GM21717 (cell line): ENCODE data around the gene DAPP1.
A peak's percentile ranks its signal among the peaks of the same experiment; 100 is the strongest.
"Not testable (repeated sequence)": the region's sequence is repeated elsewhere in the genome, so short reads cannot be mapped to it uniquely, and the experiment has no call there.

Experiments
- ATAC-seq: cut with Tn5 transposase; IDR thresholded peaks from one replicate; pipeline ENCODE4 v1.9.1; 2021; ENCODE audit warnings: mild to moderate bottlenecking, moderate library complexity; ENCODE audit not compliant: unreplicated experiment

The DAPP1 gene

DNA sequence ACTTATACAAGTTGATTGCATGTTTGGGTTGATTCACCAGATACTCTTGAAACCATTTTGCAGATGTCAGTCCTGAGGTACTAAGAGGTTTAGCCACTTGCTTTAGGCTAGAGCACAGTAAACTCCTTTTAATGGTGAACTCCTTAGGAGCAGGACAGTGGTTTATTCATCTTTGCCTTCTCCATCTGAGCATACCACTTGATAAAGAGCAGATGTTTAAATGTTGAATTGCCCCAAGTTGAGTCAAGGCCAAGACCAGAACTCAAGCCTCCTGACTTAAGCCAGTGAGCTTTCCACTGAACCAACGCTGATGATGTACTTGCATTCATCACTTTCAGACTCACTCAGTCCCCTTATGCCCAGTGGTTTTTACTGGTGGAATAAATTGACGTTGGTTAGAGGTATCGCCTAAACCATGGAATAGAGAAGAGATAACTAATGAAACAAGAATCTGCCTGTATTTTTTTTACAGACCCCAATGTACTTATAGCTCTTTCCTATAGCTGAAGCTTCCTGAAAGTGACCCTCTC lies 7.5 kb downstream of the DAPP1 start:
- ATAC-seq: no peak

- no peak for ATAC-seq
Observed at GRCh38 chr4:99825272-99825671, 8.6 kb downstream of the DAPP1 start.

GRCh38 chr4:99826016-99826415 lies 9.4 kb downstream of the DAPP1 start:
- no peak for ATAC-seq

DNA sequence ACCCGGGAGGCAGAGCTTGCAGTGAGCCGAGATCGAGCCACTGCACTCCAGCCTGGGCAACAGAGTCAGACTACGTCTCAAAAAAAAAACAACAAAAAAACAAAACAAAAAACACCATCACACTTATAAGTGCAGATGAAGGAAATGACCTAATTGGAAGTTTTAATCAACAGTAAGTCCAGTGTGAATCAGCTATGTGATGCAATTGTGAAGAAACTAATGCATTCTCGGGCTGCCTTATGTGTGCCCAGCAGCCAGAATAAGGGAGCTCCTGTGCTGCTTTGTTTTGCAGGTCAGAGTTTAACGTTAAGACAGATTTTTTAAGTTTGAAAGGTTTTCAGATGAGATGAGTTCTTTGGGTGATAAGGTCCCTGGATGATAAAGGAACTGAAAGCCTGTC lies 10.8 kb downstream of the DAPP1 start:
- ATAC-seq: no peak

DNA sequence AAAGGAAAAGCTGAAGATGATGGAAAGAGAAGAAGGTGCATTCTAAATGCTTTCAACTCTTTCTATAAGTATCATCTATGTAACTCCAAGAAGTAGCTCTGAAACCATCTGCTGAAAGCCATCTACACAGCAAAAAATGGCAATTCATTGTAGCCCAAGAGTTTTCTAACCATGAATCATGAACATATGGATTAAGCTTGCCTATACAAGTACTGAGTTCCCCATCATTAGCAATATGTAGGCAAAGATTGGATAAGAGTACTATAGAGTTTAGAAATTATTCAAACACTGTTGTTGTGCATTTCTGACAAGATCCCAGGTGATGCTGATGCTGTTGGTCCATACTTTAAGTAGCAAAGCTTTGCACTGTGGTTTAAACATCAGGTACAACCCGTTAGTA lies 11.2 kb downstream of the DAPP1 start:
- no peak for ATAC-seq

- ATAC-seq: no peak
Observed at GRCh38 chr4:99828477-99828876, 11.8 kb downstream of the DAPP1 start.

DNA sequence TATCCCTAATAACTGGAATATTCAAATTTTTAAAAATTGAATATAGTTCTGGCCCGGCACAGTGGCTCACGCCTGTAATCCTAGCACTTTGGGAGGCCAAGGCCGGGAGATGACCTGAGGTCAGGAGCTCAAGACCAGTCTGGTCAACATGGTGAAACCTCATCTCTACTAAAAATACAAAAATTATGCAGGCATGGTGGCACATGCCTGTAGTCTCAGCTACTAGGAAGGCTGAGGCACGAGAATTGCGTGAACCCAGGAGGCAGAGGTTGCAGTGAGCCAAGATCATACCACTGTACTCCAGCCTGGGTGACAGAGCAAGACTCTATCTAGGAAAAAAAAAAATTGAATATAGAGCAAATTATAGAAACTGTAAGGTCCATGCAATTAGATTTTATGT lies 13.4 kb downstream of the DAPP1 start:
- ATAC-seq: not testable (repeated sequence)

GRCh38 chr4:99832321-99832720 lies 15.7 kb downstream of the DAPP1 start:
- ATAC-seq: no peak

- ATAC-seq: no peak
Observed at GRCh38 chr4:99832758-99833157, 16.1 kb downstream of the DAPP1 start.

- no peak for ATAC-seq
Observed at GRCh38 chr4:99833756-99834155, 17.1 kb downstream of the DAPP1 start.

DNA sequence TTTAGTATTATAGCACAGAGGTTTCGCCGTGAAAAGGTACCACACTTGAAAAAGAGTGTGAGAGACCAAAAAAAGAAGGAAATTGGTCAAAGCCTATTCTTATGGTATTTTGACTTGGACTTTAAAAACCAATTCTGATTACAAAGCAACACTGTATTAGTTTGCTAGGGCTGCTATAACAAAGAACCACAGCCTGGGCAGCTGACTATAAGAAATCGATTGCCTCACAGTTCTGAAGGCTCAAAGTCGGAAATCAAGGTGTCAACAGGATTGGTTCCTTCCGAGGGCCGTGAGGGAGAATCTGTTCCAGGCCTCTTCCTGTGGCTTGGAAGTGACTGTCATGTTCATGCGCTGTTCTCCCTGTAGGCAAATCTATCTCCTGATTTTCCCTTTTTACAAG lies 17.9 kb downstream of the DAPP1 start:
- no peak for ATAC-seq

DNA sequence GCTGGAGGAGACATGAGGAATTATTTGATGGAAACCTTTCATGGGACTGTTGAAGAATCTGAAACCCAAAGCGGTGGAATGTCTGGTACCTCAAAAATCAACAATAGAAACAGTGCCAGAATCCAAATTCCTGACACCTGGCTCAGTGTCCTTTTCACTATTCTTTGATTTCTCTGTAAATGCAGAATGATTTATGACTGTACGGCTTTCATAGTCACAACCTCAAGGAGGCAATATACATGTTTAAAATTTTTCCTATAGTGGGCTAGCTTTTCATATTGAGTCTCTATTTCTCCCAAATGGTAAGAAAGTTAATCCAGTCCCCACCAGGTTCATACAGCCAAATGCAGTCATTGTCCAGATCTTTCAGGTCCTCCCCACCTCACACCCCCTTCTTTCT lies 19.3 kb downstream of the DAPP1 start:
- no peak for ATAC-seq

DNA sequence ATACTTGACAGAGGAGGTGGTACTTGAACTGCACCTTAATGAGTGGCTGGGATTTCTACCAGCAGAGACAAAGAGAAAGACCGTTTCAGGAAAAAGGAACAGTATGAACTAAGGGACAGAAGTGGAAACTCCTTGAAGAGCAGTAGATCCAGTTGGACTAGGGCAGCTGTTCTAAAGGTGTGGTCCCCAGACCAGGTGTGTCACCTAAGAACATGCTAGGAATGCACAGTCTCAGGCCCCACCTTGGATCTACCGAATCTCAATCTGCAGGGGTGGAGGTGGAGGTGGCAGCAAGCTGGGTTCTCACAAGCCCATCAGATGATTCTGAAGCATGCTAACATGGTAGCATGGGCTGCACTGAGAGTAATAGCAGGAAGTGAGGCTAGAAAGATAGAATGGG lies 22.3 kb downstream of the DAPP1 start:
- ATAC-seq: no peak

DNA sequence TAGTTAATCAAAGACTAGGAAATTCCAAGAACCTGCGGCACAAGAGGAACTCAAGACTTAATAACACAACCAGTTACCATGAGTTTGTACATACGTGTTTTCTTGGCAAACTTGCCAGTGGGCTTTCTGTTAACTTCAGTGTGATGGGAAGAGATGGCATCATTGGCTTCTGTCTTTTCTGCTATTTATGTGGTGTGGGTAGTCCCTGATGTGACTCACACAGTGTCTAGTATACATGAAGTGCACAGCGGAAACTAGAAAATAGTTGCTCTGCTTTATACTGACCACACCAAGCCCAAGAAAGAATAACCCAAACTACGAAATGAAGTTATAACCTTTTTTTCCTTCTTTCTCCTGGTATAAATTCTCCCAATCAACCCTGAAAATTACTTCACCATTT lies 24.5 kb downstream of the DAPP1 start:
- ATAC-seq: no peak

GRCh38 chr4:99843413-99843812 lies 26.8 kb downstream of the DAPP1 start:
- ATAC-seq: no peak

- no peak for ATAC-seq
Observed at GRCh38 chr4:99844048-99844447, 27.4 kb downstream of the DAPP1 start.

DNA sequence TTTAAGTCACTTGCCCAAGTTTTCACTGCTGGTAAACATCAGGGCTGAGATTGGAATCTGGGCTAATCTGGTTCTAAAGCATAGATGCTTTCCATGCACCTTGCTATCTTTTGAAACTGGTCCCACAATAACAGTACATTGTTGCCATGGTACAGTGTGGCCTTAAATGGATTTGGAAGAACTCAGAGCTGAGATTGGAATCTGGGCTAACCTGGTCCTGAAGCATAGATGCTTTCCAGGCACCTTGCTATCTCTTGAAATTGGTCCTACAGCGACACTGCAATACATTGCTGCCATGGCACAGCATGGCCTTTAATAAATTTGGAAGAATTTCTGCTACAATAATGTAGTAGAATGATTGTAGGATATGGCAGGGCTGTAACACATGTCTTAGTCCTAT lies 28.6 kb downstream of the DAPP1 start:
- no peak for ATAC-seq

DNA sequence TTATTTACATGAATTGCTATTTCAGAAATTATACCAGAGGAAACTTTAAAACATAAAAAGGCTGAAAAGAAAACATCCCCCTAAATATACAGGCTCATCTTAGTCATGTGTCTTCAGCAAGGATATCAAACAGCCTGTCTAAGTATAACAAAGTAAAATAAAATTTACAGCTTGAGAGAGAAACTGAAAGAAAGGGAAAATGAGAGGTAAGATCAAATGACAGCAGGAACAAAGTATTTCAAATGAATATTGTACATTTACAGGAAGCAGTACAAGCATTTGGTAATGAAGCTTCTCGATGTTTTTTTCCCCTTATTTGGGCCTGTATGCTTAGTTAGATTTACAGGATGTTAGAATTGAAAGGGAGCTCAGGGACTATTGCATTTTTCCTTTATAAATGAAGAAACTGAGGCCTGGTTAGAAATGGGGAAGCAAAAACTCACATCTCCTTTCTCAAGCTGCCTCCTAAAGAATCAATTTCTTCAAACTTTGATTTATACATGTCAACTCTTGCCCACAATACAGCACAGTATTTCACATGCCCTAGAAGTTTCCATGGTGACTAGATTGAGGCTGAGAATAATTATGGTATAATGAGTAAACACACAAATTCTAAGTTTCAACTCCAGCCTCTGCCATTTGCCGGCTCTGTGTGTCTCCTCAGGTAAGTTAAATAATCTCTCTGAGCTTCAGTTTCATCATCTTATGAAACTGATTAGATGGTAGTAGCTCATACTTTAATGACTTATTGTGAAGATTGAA lies 29.3 kb downstream of the DAPP1 start:
- peak; percentile 18 for ATAC-seq

- peak; percentile 0 for ATAC-seq
Observed at GRCh38 chr4:99846891-99847290, 30.3 kb downstream of the DAPP1 start.

- peak; percentile 72 for ATAC-seq
Observed at GRCh38 chr4:99847362-99847976, 30.8 kb downstream of the DAPP1 start.

- ATAC-seq: peak; percentile 32
Observed at GRCh38 chr4:99848591-99849001, 32.0 kb downstream of the DAPP1 start.

DNA sequence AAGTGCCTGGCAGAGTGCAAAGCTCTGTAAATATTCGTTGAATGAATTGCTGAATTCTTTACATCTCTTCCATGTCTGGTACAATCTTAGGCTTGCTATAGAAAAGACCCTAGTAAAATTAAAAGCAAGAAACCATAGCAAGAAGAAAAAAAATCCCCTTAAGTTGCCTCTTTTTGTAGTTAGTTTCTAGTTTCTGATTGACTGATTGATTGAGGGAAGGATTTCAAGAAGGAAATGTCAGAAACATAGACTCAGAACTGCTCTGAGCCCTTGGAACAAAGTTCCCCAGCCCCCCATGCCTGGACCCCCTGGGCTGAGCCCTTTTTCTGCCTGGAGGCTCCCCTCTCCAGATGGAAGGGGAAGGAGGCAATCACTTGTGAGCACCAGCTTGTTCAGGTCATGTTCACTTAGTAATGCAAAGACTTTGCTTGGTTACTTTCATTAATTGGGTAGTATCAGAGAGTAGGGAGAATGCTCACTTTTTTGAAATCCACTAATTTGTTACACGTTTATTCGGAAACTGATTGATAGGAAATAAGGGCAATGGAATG lies 35.6 kb downstream of the DAPP1 start:
- ATAC-seq: peak; percentile 7
